Tibial nerve (tissue), 4 donors: ENCODE results near the gene MOCOS.

Experiments used
- CTCF ChIP-seq, 5 experiments: fragments of 200-600 bp in 3 of 5; fragments of 450-650 bp in 2 of 5; sonication (generic) in 3 of 5; IDR thresholded peaks; one replicate each; pipeline ENCODE4 v1.5.1; 2016 to 2019; ENCODE audit warnings: antibody characterized with exemption in 5 of 5, mild to moderate bottlenecking in 3 of 5, moderate library complexity in 2 of 5
- EP300 ChIP-seq, 2 donors: sonication (generic); formaldehyde crosslinking; IDR thresholded peaks; one replicate each; pipeline ENCODE4 v1.6.1; 2017; ENCODE audit warnings: antibody characterized with exemption in 2 of 2, mild to moderate bottlenecking in 1 of 2
- POLR2A ChIP-seq, 2 donors: fragments of 450-650 bp; IDR thresholded peaks; one replicate each; pipeline ENCODE4 v1.6.1; 2017; ENCODE audit warnings: antibody characterized with exemption in 2 of 2, mild to moderate bottlenecking in 2 of 2, moderate library complexity in 2 of 2

DNA sequence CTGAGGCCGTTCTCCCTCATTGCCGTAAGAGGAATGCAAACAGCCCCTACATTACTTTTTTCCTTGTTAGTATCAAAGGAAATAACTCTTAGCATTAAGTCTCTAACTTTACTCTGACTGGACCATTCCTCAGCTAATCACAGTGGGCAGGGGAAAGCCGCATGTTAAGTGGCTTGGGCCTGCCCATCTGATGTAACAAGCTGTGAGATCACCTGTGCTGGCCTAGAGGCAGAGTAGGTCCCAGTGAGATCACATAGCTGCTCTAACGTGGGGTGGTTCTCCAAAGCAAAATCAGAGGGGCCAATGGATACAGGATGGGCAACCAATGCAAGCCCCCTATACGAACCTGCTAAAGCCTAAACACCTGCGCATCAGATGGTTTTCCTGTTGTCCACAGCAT lies 5.9 kb upstream of the MOCOS start:
- TF ChIP-seq CTCF (IDR thresholded peaks at IDR 0.05) (no peak), POLR2A (IDR thresholded peaks at IDR 0.05) (no peak), EP300 (IDR thresholded peaks at IDR 0.05) (no peak)
